ENCODE data around the gene EFL1. TPM values are rescaled to one million over a fixed set of nuclear protein-coding genes. Genes with fewer than 3 reads are reported as not detected.
"Not testable (repeated sequence)": the region's sequence is repeated elsewhere in the genome, so short reads cannot be mapped to it uniquely, and the experiment has no call there.

Gene EFL1
- total and polyA plus RNA-seq, 2 donors (not counting 1 experiment from before 2014, with no cell fraction given) = 19.1 to 29.9 TPM

GRCh38 chr15:82231233-82231632 lies 31.3 kb downstream of the EFL1 start:
- Histone ChIP-seq H3K79me2 (ENCODE audit: control insufficient read depth, insufficient read depth, low read length) (no peaks in the 10 kb centered on the region), H2AFZ (ENCODE audit: low read length) (no peak overlapping the region), H3K4me2 (ENCODE audit: extremely low read depth, insufficient read depth, low read length) (no peak overlapping the region), H3K27ac (ENCODE audit: insufficient read depth, low read length) (no peak overlapping the region), H3K36me3 (ENCODE audit: control insufficient read depth, insufficient read depth, low read length) (no peaks in the 10 kb centered on the region), H3K4me3 (replicated peaks in 1 of 4; ENCODE audit: control extremely low read depth in 1 of 4, insufficient read depth in 1 of 4, low read depth in 3 of 4, low read length in 4 of 4) (no peak overlapping the region), H3K9ac (ENCODE audit: insufficient read depth, low read length) (no peak overlapping the region), H3K4me1 (ENCODE audit: control insufficient read depth, extremely low read depth, insufficient read depth, low read length) (no peaks in the 10 kb centered on the region), H4K20me1 (ENCODE audit: control insufficient read depth, extremely low read depth, insufficient read depth, low read length) (no peaks in the 10 kb centered on the region), H3K9me3 (ENCODE audit: control insufficient read depth, insufficient read depth, low read depth, low read length) (no peaks in the 10 kb centered on the region), H3K27me3 (ENCODE audit: control insufficient read depth, insufficient read depth, low read length) (no peaks in the 10 kb centered on the region)
- DNase-seq (ENCODE audit: low read depth in 2 of 2) = no peak
- no peak for TF ChIP-seq CTCF (conservative IDR thresholded peaks at IDR 0.05 in 1 of 2, IDR thresholded peaks at IDR 0.05 in 1 of 2; ENCODE audit: low read depth in 1 of 2, low read length in 2 of 2)
- TF ChIP-seq EZH2 (IDR thresholded peaks at IDR 0.05; ENCODE audit: low read length, missing control alignments) = no peak

GRCh38 chr15:82228750-82229149 lies 33.8 kb downstream of the EFL1 start:
- H3K4me1 ChIP-seq (ENCODE audit: control insufficient read depth, extremely low read depth, insufficient read depth, low read length) = no peaks in the 10 kb centered on the region
- DNase-seq (ENCODE audit: low read depth in 2 of 2) = peak in 1 of 2 donors; percentile 11
- H3K79me2 ChIP-seq (ENCODE audit: control insufficient read depth, insufficient read depth, low read length) = no peaks in the 10 kb centered on the region
- H2AFZ ChIP-seq (ENCODE audit: low read length) = no peak overlapping the region
- H3K27me3 ChIP-seq (ENCODE audit: control insufficient read depth, insufficient read depth, low read length) = no peaks in the 10 kb centered on the region
- no peaks in the 10 kb centered on the region for H3K36me3 ChIP-seq (ENCODE audit: control insufficient read depth, insufficient read depth, low read length)
- H3K4me2 ChIP-seq (ENCODE audit: extremely low read depth, insufficient read depth, low read length) = no peak overlapping the region
- TF ChIP-seq CTCF (conservative IDR thresholded peaks at IDR 0.05 in 1 of 2, IDR thresholded peaks at IDR 0.05 in 1 of 2; ENCODE audit: low read depth in 1 of 2, low read length in 2 of 2) = no peak
- TF ChIP-seq EZH2 (IDR thresholded peaks at IDR 0.05; ENCODE audit: low read length, missing control alignments) = no peak
- no peaks in the 10 kb centered on the region for H4K20me1 ChIP-seq (ENCODE audit: control insufficient read depth, extremely low read depth, insufficient read depth, low read length)
- H3K9me3 ChIP-seq (ENCODE audit: control insufficient read depth, insufficient read depth, low read depth, low read length) = no peaks in the 10 kb centered on the region
- no peak overlapping the region for H3K4me3 ChIP-seq (replicated peaks in 1 of 4; ENCODE audit: control extremely low read depth in 1 of 4, insufficient read depth in 1 of 4, low read depth in 3 of 4, low read length in 4 of 4)
- no peak overlapping the region for H3K27ac ChIP-seq (ENCODE audit: insufficient read depth, low read length)
- no peak overlapping the region for H3K9ac ChIP-seq (ENCODE audit: insufficient read depth, low read length)

GRCh38 chr15:82221535-82221934 lies 41.0 kb downstream of the EFL1 start:
- H3K4me3 ChIP-seq (replicated peaks in 1 of 4; ENCODE audit: control extremely low read depth in 1 of 4, insufficient read depth in 1 of 4, low read depth in 3 of 4, low read length in 4 of 4); H3K27ac ChIP-seq (ENCODE audit: insufficient read depth, low read length); H3K9ac ChIP-seq (ENCODE audit: insufficient read depth, low read length); H3K4me1 ChIP-seq (ENCODE audit: control insufficient read depth, extremely low read depth, insufficient read depth, low read length); H3K4me2 ChIP-seq (ENCODE audit: extremely low read depth, insufficient read depth, low read length); H3K79me2 ChIP-seq (ENCODE audit: control insufficient read depth, insufficient read depth, low read length); H4K20me1 ChIP-seq (ENCODE audit: control insufficient read depth, extremely low read depth, insufficient read depth, low read length); H3K36me3 ChIP-seq (ENCODE audit: control insufficient read depth, insufficient read depth, low read length); H3K27me3 ChIP-seq (ENCODE audit: control insufficient read depth, insufficient read depth, low read length); H2AFZ ChIP-seq (ENCODE audit: low read length); H3K9me3 ChIP-seq (ENCODE audit: control insufficient read depth, insufficient read depth, low read depth, low read length): not testable (repeated sequence)
- peak in 1 of 2 donors; percentile 30 for TF ChIP-seq CTCF (conservative IDR thresholded peaks at IDR 0.05 in 1 of 2, IDR thresholded peaks at IDR 0.05 in 1 of 2; ENCODE audit: low read depth in 1 of 2, low read length in 2 of 2)
- DNase-seq (ENCODE audit: low read depth in 2 of 2) = peak; percentile 15 to 18

- H3K4me3 ChIP-seq (replicated peaks in 1 of 4; ENCODE audit: control extremely low read depth in 1 of 4, insufficient read depth in 1 of 4, low read depth in 3 of 4, low read length in 4 of 4); H3K36me3 ChIP-seq (ENCODE audit: control insufficient read depth, insufficient read depth, low read length); H3K4me1 ChIP-seq (ENCODE audit: control insufficient read depth, extremely low read depth, insufficient read depth, low read length); H3K9ac ChIP-seq (ENCODE audit: insufficient read depth, low read length); H3K27me3 ChIP-seq (ENCODE audit: control insufficient read depth, insufficient read depth, low read length); H3K79me2 ChIP-seq (ENCODE audit: control insufficient read depth, insufficient read depth, low read length); H3K9me3 ChIP-seq (ENCODE audit: control insufficient read depth, insufficient read depth, low read depth, low read length); H4K20me1 ChIP-seq (ENCODE audit: control insufficient read depth, extremely low read depth, insufficient read depth, low read length); H2AFZ ChIP-seq (ENCODE audit: low read length); DNase-seq (ENCODE audit: low read depth in 2 of 2); H3K4me2 ChIP-seq (ENCODE audit: extremely low read depth, insufficient read depth, low read length); H3K27ac ChIP-seq (ENCODE audit: insufficient read depth, low read length): not testable (repeated sequence)
Observed at GRCh38 chr15:82216092-82216491, 46.4 kb downstream of the EFL1 start.

- not testable (repeated sequence) for H2AFZ ChIP-seq (ENCODE audit: low read length); DNase-seq (ENCODE audit: low read depth in 2 of 2); H3K9me3 ChIP-seq (ENCODE audit: control insufficient read depth, insufficient read depth, low read depth, low read length); H3K4me1 ChIP-seq (ENCODE audit: control insufficient read depth, extremely low read depth, insufficient read depth, low read length); H3K27ac ChIP-seq (ENCODE audit: insufficient read depth, low read length); H3K4me3 ChIP-seq (replicated peaks in 1 of 4; ENCODE audit: control extremely low read depth in 1 of 4, insufficient read depth in 1 of 4, low read depth in 3 of 4, low read length in 4 of 4); H3K36me3 ChIP-seq (ENCODE audit: control insufficient read depth, insufficient read depth, low read length); H3K27me3 ChIP-seq (ENCODE audit: control insufficient read depth, insufficient read depth, low read length); H3K4me2 ChIP-seq (ENCODE audit: extremely low read depth, insufficient read depth, low read length); H4K20me1 ChIP-seq (ENCODE audit: control insufficient read depth, extremely low read depth, insufficient read depth, low read length); H3K79me2 ChIP-seq (ENCODE audit: control insufficient read depth, insufficient read depth, low read length); H3K9ac ChIP-seq (ENCODE audit: insufficient read depth, low read length)
Observed at GRCh38 chr15:82212201-82212600, 50.3 kb downstream of the EFL1 start.

All from fibroblast of lung (primary cell).